Osteoblast (primary cell): ENCODE results near the gene AGBL4. TPM values are rescaled to one million over a fixed set of nuclear protein-coding genes. Genes with fewer than 3 reads are reported as not detected.

Experiments used
- DNase-seq: peaks from one replicate; pipeline ENCODE4 v3.0.0; 2011; ENCODE audit warnings: low spot score, mixed read lengths; ENCODE audit not compliant: insufficient read length; ENCODE audit errors: missing footprints
- H2AFZ ChIP-seq: 2 replicates; pipeline ENCODE4 v1.6.0; 2011; ENCODE audit warnings: mild to moderate bottlenecking, low read length
- H3K27ac ChIP-seq: 2 replicates; pipeline ENCODE4 v1.5.1; 2011; ENCODE audit warnings: mild to moderate bottlenecking, low read depth, low read length, moderate library complexity
- H3K27me3 ChIP-seq: 2 replicates; pipeline ENCODE4 v1.6.0; 2012; ENCODE audit warnings: mild to moderate bottlenecking, control low read depth, inconsistent platforms, low read length, moderate library complexity; ENCODE audit not compliant: insufficient read depth
- H3K36me3 ChIP-seq: 2 replicates; pipeline ENCODE4 v1.5.1; 2011; ENCODE audit warnings: mild to moderate bottlenecking, low read length, control low read depth, moderate library complexity; ENCODE audit not compliant: insufficient read depth
- H3K4me1 ChIP-seq: 2 replicates; pipeline ENCODE4 v1.5.1; 2011; ENCODE audit warnings: mild to moderate bottlenecking, low read length, control low read depth, moderate library complexity; ENCODE audit not compliant: insufficient read depth
- H3K4me2 ChIP-seq: 2 replicates; pipeline ENCODE4 v1.6.0; 2011; ENCODE audit warnings: mild to moderate bottlenecking, low read length; ENCODE audit not compliant: insufficient read depth
- H3K4me3 ChIP-seq: fragments of 200-600 bp; sonication (generic); 3 replicates; pipeline ENCODE4 v1.5.1; 2012; ENCODE audit warnings: mild to moderate bottlenecking, low read length, inconsistent platforms; ENCODE audit not compliant: insufficient read depth
- H3K79me2 ChIP-seq: 2 replicates; pipeline ENCODE4 v1.6.0; 2012; ENCODE audit warnings: mild to moderate bottlenecking, low read length, control low read depth, inconsistent platforms; ENCODE audit not compliant: insufficient read depth
- H3K9me3 ChIP-seq: 2 replicates; pipeline ENCODE4 v1.5.1; 2011; ENCODE audit warnings: low read depth, low read length, control low read depth
- H4K20me1 ChIP-seq: 2 replicates; pipeline ENCODE4 v1.6.0; 2012; ENCODE audit warnings: mild to moderate bottlenecking, low read length, control low read depth; ENCODE audit not compliant: insufficient read depth
- CTCF ChIP-seq: IDR thresholded peaks from 2 replicates; pipeline ENCODE4 v1.5.1; 2011; ENCODE audit warnings: mild to moderate bottlenecking, low read depth, low read length, moderate library complexity; ENCODE audit errors: extremely low read depth
- total RNA-seq: library from RNA; depleted of rRNA; stranded (reverse); fragments of >200 nt; gene quantifications from 2 replicates; pipeline ENCODE4 v1.2.3, GENCODE V29; 2012

AGBL4 gene
- total RNA-seq, 1 donor, result not detected

GRCh38 chr1:48657413-48657812 lies 1366.3 kb downstream of the AGBL4 start:
- no peaks in the 10 kb centered on the region for H4K20me1 ChIP-seq
- DNase-seq, result no peak
- H3K27ac ChIP-seq, result no peak overlapping the region
- no peaks in the 10 kb centered on the region for H3K9me3 ChIP-seq
- no peak for TF ChIP-seq CTCF
- H3K79me2 ChIP-seq, result no peaks in the 10 kb centered on the region
- no peaks in the 10 kb centered on the region for H3K4me1 ChIP-seq
- no peak overlapping the region for H3K4me2 ChIP-seq
- H3K27me3 ChIP-seq, result no peaks in the 10 kb centered on the region
- no peaks in the 10 kb centered on the region for H3K36me3 ChIP-seq
- H3K4me3 ChIP-seq, result no peak overlapping the region
- H2AFZ ChIP-seq, result no peak overlapping the region

GRCh38 chr1:48654606-48655210 lies 1369.0 kb downstream of the AGBL4 start:
- Histone ChIP-seq H3K27me3 (no peaks in the 10 kb centered on the region), H3K4me1 (no peaks in the 10 kb centered on the region), H3K27ac (no peak overlapping the region), H3K9me3 (no peaks in the 10 kb centered on the region), H3K36me3 (no peaks in the 10 kb centered on the region), H3K79me2 (no peaks in the 10 kb centered on the region), H3K4me2 (no peak overlapping the region), H3K4me3 (no peak overlapping the region), H2AFZ (no peak overlapping the region), H4K20me1 (no peaks in the 10 kb centered on the region)
- no peak for DNase-seq
- TF ChIP-seq CTCF, result no peak

DNA sequence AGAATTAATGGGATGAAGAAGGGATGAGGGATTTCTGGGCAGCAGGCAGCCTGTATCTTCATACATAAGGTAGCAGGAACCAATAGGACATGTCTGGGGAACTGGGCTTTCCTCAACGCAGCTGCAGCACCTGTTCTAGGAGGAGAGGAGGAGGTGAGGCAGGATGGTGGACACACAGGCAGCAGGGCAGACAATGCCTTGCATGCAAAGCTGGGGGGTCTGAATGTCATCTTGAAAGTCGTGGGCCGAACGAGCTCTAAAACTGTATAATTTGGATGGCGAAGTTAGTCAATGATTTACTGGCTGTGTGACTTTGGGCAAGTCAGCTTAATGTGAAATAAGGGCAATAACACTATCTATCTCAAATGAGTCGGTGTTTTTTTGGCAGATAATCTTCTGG lies 1371.4 kb downstream of the AGBL4 start:
- H3K9me3 ChIP-seq, result no peaks in the 10 kb centered on the region
- no peak overlapping the region for H3K27ac ChIP-seq
- no peak overlapping the region for H3K4me3 ChIP-seq
- H3K79me2 ChIP-seq, result no peaks in the 10 kb centered on the region
- no peak overlapping the region for H2AFZ ChIP-seq
- H3K27me3 ChIP-seq, result no peaks in the 10 kb centered on the region
- no peaks in the 10 kb centered on the region for H4K20me1 ChIP-seq
- no peaks in the 10 kb centered on the region for H3K4me1 ChIP-seq
- TF ChIP-seq CTCF, result no peak
- no peak overlapping the region for H3K4me2 ChIP-seq
- no peaks in the 10 kb centered on the region for H3K36me3 ChIP-seq
- DNase-seq, result no peak

DNA sequence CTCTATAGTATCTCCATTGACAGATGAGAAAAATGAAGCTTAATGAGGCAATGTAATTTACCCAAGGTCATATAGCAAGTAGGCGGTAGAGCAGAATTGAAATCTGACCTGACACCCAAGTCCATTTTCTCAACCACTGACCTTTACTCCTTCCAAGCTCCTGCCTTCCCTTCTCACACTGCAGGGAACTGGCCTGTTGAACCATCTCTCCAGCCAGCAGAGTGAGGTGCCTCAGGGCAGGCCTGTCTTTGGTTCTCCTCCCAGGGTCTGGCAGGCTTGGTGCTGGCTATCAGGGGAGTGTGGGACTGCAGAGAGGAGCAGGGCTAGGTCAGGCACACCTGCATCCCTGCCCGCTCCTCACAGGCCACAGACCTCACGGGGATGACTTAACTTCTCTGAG lies 1373.9 kb downstream of the AGBL4 start:
- no peak for TF ChIP-seq CTCF
- H3K27ac ChIP-seq, result no peak overlapping the region
- H2AFZ ChIP-seq, result no peak overlapping the region
- no peak for DNase-seq
- H3K4me2 ChIP-seq, result no peak overlapping the region
- H3K36me3 ChIP-seq, result no peaks in the 10 kb centered on the region
- no peaks in the 10 kb centered on the region for H3K27me3 ChIP-seq
- no peaks in the 10 kb centered on the region for H3K79me2 ChIP-seq
- no peaks in the 10 kb centered on the region for H3K4me1 ChIP-seq
- H3K4me3 ChIP-seq, result no peak overlapping the region
- H3K9me3 ChIP-seq, result no peaks in the 10 kb centered on the region
- no peaks in the 10 kb centered on the region for H4K20me1 ChIP-seq
